SH-SY5Y (cell line): ENCODE measurements around the gene PHACTR1.

Experiments
- GATA2 ChIP-seq: IDR thresholded peaks from 2 replicates; pipeline ENCODE4 v1.6.1; 2011; ENCODE audit warnings: mild to moderate bottlenecking, low read depth, low read length
- GATA3 ChIP-seq: IDR thresholded peaks from 2 replicates; pipeline ENCODE4 v1.6.1; 2011; ENCODE audit warnings: low read depth, mild to moderate bottlenecking, low read length, moderate library complexity

- TF ChIP-seq GATA3, result no peak
- no peak for TF ChIP-seq GATA2
These were observed 512.0 kb downstream of the PHACTR1 start for GRCh38 chr6:13228264-13229204.
